DMS 273 treated with DMSO at 0.1 percent for 48 hours (cell line): Measurements from ENCODE around the gene MPRIP.

Experiments used
- DNase-seq: peaks from one replicate; lab custom pipeline; 2025; lab: John Stamatoyannopoulos, UW

MPRIP gene

GRCh38 chr17:17028878-17029535, 13.2 kb upstream of the MPRIP start:
- no peak for DNase-seq

- no peak for DNase-seq
Measured at GRCh38 chr17:17029938-17030337, 12.3 kb upstream of the MPRIP start.

- DNase-seq, result no peak
Measured at GRCh38 chr17:17030515-17031211, 11.6 kb upstream of the MPRIP start.

- no peak for DNase-seq
Measured at GRCh38 chr17:17032131-17032692, 10.0 kb upstream of the MPRIP start.

GRCh38 chr17:17033466-17033865, 8.8 kb upstream of the MPRIP start:
- DNase-seq, result no peak

GRCh38 chr17:17034026-17034425, 8.2 kb upstream of the MPRIP start:
- DNase-seq, result no peak

GRCh38 chr17:17034496-17035075, 7.7 kb upstream of the MPRIP start:
- no peak for DNase-seq

- DNase-seq, result no peak
Measured at GRCh38 chr17:17035490-17035889, 6.8 kb upstream of the MPRIP start.

- DNase-seq, result no peak
Measured at GRCh38 chr17:17035920-17036523, 6.2 kb upstream of the MPRIP start.

GRCh38 chr17:17036524-17036998, 5.7 kb upstream of the MPRIP start:
- no peak for DNase-seq

- no peak for DNase-seq
Measured at GRCh38 chr17:17039911-17040310, 2.3 kb upstream of the MPRIP start.

- peak; percentile 54 for DNase-seq
Measured at GRCh38 chr17:17041018-17041521, 1.2 kb upstream of the MPRIP start.

- DNase-seq, result peak; percentile 90
Measured at GRCh38 chr17:17041571-17042383, 480 bp upstream of the MPRIP start.

- DNase-seq, result no peak
Measured at GRCh38 chr17:17042851-17043460, 699 bp downstream of the MPRIP start.

- no peak for DNase-seq
Measured at GRCh38 chr17:17043461-17044271, 1.4 kb downstream of the MPRIP start.

- DNase-seq, result no peak
Measured at GRCh38 chr17:17044846-17045561, 2.7 kb downstream of the MPRIP start.

- no peak for DNase-seq
Measured at GRCh38 chr17:17048106-17048505, 5.8 kb downstream of the MPRIP start.

- DNase-seq, result no peak
Measured at GRCh38 chr17:17050346-17051345, 8.4 kb downstream of the MPRIP start.
